ENCODE results near the gene NBAS.
"Not testable (repeated sequence)": the region's sequence is repeated elsewhere in the genome, so short reads cannot be mapped to it uniquely, and the experiment has no call there.

Gene NBAS

GRCh38 chr2:15446961-15447360 is 114.2 kb downstream of the NBAS start:
- DNase-seq (ENCODE audit: low read depth): no peak
- no peak overlapping the region for H3K4me3 ChIP-seq (ENCODE audit: control insufficient read depth, low read depth, low read length)
- TF ChIP-seq CTCF (IDR thresholded peaks at IDR 0.05; ENCODE audit: control insufficient read depth, insufficient read depth, low read depth, low read length, missing control alignments): no peak

- no peak overlapping the region for H3K4me3 ChIP-seq (ENCODE audit: control insufficient read depth, low read depth, low read length)
- no peak for DNase-seq (ENCODE audit: low read depth)
- no peak for TF ChIP-seq CTCF (IDR thresholded peaks at IDR 0.05; ENCODE audit: control insufficient read depth, insufficient read depth, low read depth, low read length, missing control alignments)
These were observed 115.1 kb downstream of the NBAS start for GRCh38 chr2:15445891-15446562.

GRCh38 chr2:15439768-15440524 is 121.2 kb downstream of the NBAS start:
- not testable (repeated sequence) for H3K4me3 ChIP-seq (ENCODE audit: control insufficient read depth, low read depth, low read length)

GRCh38 chr2:15439366-15439765 is 121.8 kb downstream of the NBAS start:
- not testable (repeated sequence) for DNase-seq (ENCODE audit: low read depth)

More at GRCh38 chr2:15439768-15440524, 121.2 kb downstream of the NBAS start:
- DNase-seq (ENCODE audit: low read depth): not testable (repeated sequence)

GRCh38 chr2:15436195-15436594 is 124.9 kb downstream of the NBAS start:
- no peak overlapping the region for H3K4me3 ChIP-seq (ENCODE audit: control insufficient read depth, low read depth, low read length)

More at GRCh38 chr2:15439366-15439765, 121.8 kb downstream of the NBAS start:
- not testable (repeated sequence) for H3K4me3 ChIP-seq (ENCODE audit: control insufficient read depth, low read depth, low read length)

GRCh38 chr2:15435474-15435873 is 125.7 kb downstream of the NBAS start:
- no peak for DNase-seq (ENCODE audit: low read depth)

More at GRCh38 chr2:15436195-15436594, 124.9 kb downstream of the NBAS start:
- DNase-seq (ENCODE audit: low read depth): no peak
- no peak for TF ChIP-seq CTCF (IDR thresholded peaks at IDR 0.05; ENCODE audit: control insufficient read depth, insufficient read depth, low read depth, low read length, missing control alignments)

GRCh38 chr2:15432642-15433256 is 128.4 kb downstream of the NBAS start:
- no peak for TF ChIP-seq CTCF (IDR thresholded peaks at IDR 0.05; ENCODE audit: control insufficient read depth, insufficient read depth, low read depth, low read length, missing control alignments)
- no peak for DNase-seq (ENCODE audit: low read depth)
- no peak overlapping the region for H3K4me3 ChIP-seq (ENCODE audit: control insufficient read depth, low read depth, low read length)

More at GRCh38 chr2:15435474-15435873, 125.7 kb downstream of the NBAS start:
- H3K4me3 ChIP-seq (ENCODE audit: control insufficient read depth, low read depth, low read length): no peak overlapping the region
- no peak for TF ChIP-seq CTCF (IDR thresholded peaks at IDR 0.05; ENCODE audit: control insufficient read depth, insufficient read depth, low read depth, low read length, missing control alignments)

Data from AG09309 (cell line).